Globus pallidus (tissue), 1 donor: Measurements from ENCODE around the gene KCNQ2.
A peak's percentile ranks its signal among the peaks of the same experiment; 100 is the strongest.

ENCODE experiments used
- DNase-seq: peaks from one replicate; pipeline ENCODE4 v3.0.0-alpha.2; 2015; ENCODE audit warnings: low spot score

Gene KCNQ2

DNA sequence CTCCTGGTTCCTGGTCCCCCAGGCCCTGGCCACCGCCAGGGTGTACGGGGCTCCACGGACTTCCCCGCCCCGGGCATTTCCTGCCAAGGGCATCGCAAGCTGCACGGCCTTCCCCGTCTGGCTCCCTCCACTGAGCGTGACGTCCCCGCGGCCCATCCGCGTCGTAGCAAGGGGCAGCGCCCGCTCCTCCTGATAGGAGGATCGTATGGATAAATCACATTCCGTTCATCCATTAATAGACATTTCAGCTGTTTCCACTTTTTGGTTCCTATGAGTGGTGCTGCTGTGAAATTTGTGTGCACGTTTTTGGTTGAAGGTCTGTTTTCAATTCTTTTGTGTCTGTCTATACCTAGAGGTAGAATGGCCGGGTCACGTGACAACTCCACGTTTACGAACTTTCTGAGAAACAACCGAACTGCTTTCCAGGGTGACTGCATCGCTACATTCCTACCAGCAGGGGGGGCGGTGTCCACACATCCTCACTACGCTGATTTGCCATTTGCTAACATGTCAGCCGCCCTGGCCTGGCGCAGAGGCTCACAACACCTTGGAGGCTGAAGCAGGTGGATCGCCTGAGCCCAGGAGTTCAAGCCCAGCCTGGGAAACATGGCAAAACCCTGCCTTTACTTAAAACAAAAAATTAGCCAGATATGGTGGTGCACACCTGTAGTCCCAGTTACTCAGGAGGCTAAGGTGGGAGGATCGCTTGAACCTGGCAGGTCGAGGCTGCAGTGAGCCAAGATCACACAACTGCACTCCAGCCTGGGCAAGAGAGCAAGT is 37.7 kb downstream of the KCNQ2 start:
- peak; percentile 21 for DNase-seq

GRCh38 chr20:63433756-63434531 is 38.5 kb downstream of the KCNQ2 start:
- no peak for DNase-seq

GRCh38 chr20:63433351-63433750 is 39.1 kb downstream of the KCNQ2 start:
- DNase-seq: no peak

DNA sequence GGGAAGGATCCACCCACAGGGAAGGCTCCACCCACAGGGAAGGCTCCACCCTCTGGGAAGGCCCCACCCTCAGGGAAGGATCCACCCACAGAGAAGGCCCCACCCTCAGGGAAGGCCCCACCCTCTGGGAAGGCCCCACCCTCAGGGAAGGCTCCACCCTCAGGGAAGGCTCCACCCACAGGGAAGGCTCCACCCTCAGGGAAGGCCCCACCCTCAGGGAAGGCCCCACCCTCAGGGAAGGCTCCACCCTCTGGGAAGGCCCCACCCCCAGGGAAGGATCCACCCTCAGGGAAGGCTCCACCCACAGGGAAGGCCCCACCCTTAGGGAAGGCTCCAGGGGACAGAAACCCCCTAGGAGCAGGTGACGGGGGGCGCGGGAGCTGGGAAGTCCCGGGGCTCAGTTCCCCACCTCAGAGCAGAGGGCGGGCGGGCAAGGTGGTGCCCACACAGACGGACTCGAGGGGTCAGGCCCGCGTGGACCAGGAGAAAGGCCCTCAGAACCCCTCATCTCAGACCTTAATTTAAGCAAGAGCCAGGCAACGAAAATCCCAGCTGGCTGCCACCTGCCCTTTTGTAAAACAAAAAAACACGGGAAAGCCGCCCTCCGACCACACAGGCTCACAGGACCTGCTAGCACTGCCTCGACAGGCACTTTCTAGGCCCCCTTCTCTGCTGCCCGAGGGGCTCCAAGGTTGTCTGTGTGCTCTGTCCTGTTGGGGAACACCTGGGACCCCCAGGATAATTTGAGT is 39.7 kb downstream of the KCNQ2 start:
- no peak for DNase-seq

- DNase-seq: no peak
Observed at GRCh38 chr20:63431944-63432343, 40.5 kb downstream of the KCNQ2 start.

DNA sequence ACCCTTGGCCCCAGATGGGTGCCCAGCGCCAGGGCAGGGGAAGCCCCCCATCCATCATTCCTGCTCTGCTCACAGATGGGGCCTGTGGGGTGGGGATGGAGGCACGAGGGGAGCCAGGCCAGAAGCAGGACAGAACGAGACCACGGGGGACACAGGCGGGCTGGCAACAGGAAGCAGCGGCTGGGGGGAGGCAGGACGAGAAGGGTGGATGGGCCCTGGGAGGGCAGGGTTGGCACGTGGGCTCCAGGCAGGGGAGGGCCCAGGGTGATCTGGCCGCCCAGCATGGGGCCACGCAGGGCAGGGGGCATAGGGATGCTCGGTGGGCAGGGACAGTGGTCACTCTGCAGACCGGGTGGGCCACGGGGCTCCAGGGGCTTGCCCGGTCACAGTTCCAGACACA is 41.6 kb downstream of the KCNQ2 start:
- no peak for DNase-seq

DNA sequence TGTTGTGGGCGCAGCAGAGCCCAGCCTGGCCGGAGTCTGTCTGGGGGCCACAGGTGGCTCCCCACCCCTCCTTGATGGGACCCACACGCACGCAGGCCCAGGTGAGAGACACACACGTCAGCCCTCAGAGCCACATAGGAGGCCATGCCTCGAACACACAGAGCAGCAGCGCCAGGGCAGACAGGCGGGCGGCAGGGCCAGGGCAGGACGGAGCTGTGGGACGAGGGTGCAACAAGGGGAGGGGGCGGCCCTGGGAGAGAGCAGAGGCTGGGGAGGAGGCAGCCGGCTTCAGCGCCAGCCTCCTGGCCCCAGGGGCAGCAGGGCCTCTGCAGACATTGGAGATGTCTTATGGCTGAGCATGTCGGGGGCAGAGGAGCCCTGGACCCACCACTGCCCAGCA is 42.5 kb downstream of the KCNQ2 start:
- DNase-seq: no peak

GRCh38 chr20:63428906-63429575 is 43.4 kb downstream of the KCNQ2 start:
- DNase-seq: no peak

- DNase-seq: no peak
Observed at GRCh38 chr20:63427724-63428330, 44.6 kb downstream of the KCNQ2 start.

- DNase-seq: no peak
Observed at GRCh38 chr20:63427206-63427605, 45.2 kb downstream of the KCNQ2 start.

- DNase-seq: no peak
Observed at GRCh38 chr20:63425846-63426485, 46.5 kb downstream of the KCNQ2 start.

DNA sequence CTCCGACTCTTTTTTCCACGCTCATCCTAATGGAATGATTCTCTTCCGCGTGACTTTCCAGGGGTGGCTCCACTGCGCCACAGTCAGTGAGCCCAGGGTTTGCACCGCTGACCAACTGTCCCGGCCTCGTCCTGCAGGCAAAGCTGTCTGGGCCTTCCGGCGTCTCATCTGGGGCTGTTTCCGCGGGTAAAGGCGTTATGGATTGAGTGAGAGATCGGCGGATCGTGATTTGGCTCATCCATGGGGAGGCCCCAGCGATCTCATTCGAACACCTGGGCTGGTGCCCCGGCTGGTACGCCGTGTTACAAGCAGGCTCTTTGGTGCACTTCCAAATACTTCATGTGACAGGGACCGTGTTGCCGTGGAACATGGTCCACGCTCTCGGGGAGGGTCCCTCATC is 47.8 kb downstream of the KCNQ2 start:
- DNase-seq: no peak

DNA sequence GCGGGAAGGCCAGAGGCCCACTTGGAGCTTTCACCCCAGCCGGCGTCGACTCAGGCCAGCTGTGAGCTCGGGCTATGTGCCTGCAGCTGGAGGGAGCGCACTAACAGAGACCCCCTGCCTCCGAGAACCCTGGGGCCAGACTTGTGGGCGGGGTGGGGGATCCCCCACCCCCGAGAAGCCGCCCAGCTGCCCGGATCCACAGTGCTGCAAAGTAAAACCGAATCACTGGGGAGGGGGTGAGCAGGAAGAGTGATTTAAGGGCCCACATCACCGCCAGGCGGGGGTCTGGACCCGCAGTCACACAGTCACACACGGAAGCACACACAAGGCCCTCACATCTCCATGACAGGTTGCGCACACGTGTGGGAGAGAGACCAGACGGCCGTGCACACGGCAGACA is 48.7 kb downstream of the KCNQ2 start:
- no peak for DNase-seq

DNA sequence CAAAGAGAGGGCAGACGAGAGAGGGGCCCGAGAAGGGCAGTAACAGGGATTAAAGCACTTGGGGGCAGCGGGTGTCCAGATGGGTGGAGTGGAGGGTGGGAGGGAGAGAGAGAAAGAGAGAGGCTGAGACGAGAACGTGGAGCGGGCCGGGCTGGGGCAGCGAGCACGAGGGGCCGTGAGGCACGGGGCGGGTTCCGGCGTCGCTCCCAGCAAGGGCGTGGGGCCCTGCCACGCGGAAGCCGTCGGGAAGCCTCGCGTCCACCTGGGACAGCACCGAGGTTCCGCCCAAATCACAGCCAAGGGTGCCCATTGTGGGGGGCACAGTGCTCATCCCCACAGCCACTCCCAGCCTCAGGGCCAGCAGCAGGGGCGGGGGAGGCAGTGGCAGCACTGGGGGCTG is 49.8 kb downstream of the KCNQ2 start:
- no peak for DNase-seq

- no peak for DNase-seq
Observed at GRCh38 chr20:63421913-63422312, 50.5 kb downstream of the KCNQ2 start.

DNA sequence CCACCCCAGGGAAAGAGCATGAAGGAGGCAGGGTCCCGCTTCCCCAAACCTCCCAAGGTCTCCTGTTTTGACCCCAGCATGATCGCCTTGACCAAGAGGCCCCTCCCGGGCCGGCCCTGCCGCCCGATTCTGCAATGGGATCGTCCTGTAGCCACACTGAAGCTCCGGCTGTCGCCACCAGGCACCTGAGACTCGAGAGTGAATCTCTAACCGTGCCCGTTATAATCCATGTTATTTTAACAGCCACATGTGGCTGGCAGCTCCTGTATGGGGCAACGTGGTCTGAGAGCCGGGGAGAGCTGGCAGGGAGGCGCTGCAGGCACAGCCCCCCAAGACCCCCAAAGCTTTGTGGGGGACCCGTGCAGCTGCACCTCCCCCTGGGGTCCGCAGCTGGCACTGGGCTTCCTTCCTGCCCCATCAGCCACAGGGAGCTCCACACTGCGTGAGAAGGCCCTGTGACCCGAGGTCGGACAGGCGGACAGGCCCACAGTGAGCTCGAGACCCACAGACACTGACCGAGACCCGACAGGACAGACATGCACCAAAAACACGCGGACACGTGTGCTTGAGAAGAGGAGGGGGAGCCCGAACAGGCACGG is 51.3 kb downstream of the KCNQ2 start:
- DNase-seq: no peak

- DNase-seq: no peak
Observed at GRCh38 chr20:63420359-63421093, 51.9 kb downstream of the KCNQ2 start.

- no peak for DNase-seq
Observed at GRCh38 chr20:63419299-63419698, 53.2 kb downstream of the KCNQ2 start.

DNA sequence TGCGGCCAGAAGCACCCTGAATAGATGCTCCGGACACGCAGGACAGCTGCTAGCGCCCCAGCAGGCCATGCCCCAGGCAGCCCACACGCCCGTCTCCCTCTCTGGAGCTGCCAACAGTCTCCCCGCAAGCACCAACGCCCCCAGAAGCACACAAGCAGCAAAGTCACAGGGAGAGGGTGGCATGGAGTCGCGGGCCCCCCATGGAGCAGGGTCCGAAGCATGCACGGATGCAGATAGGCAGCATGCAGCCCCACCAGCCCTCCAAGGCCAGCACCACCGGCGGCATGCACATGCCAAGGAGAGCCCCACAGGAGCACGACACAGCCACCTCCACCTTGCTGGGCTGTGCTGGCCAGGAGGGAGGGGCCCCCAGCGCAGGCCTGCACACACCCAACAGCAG is 53.8 kb downstream of the KCNQ2 start:
- DNase-seq: no peak

DNA sequence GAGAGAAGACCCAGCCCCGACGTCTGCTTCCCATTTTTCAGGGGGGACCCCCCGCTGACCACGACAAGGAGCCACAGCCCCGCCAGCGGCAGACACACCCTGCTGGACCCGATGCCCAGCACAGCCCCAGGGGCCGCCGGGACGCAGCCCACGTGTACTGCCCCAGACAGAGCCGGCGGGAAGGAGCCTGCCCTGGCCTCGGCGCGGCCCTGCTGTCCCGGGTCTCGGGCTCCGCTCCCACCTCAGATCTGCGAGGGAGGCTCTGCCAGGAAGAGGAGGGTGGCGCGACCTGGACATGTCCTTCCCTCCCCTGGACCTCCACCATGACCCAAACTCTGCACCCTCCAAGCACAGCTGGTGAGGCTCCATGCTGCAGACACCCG is 54.7 kb downstream of the KCNQ2 start:
- DNase-seq: no peak
